ENCODE results near the gene CLASP1. TPM values are rescaled to one million over a fixed set of nuclear protein-coding genes. Genes with fewer than 3 reads are reported as not detected.

Gene CLASP1
- total and polyA plus RNA-seq, 2 experiments from 2014 or later: 16.6 to 56.3 TPM

DNA sequence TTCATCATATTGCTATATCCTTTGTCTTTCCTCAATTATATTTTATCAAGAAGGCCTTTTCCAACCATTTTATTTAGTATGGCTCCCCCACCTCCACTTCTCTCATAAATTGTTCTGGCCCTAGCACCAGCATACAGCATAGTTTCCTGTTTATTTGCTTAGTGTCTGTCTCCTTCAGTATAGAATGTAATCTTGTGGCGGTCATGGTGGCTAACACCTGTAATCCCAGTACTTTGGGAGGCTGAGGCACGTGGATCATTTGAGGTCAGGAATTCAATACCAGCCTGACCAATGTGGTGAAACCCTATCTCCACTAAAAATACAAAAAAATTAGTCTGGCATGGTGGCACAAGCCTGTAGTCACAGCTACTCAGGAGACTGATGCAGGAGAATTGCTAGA, 39.6 kb upstream of the CLASP1 start (continued):
- TF ChIP-seq, protein P1, sequence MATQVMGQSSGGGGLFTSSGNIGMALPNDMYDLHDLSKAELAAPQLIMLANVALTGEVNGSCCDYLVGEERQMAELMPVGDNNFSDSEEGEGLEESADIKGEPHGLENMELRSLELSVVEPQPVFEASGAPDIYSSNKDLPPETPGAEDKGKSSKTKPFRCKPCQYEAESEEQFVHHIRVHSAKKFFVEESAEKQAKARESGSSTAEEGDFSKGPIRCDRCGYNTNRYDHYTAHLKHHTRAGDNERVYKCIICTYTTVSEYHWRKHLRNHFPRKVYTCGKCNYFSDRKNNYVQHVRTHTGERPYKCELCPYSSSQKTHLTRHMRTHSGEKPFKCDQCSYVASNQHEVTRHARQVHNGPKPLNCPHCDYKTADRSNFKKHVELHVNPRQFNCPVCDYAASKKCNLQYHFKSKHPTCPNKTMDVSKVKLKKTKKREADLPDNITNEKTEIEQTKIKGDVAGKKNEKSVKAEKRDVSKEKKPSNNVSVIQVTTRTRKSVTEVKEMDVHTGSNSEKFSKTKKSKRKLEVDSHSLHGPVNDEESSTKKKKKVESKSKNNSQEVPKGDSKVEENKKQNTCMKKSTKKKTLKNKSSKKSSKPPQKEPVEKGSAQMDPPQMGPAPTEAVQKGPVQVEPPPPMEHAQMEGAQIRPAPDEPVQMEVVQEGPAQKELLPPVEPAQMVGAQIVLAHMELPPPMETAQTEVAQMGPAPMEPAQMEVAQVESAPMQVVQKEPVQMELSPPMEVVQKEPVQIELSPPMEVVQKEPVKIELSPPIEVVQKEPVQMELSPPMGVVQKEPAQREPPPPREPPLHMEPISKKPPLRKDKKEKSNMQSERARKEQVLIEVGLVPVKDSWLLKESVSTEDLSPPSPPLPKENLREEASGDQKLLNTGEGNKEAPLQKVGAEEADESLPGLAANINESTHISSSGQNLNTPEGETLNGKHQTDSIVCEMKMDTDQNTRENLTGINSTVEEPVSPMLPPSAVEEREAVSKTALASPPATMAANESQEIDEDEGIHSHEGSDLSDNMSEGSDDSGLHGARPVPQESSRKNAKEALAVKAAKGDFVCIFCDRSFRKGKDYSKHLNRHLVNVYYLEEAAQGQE (IDR thresholded peaks at IDR 0.05; ENCODE audit: unreplicated experiment): no peak
- no peak for TF ChIP-seq STAT1 (IDR thresholded peaks at IDR 0.05; ENCODE audit: unreplicated experiment)

DNA sequence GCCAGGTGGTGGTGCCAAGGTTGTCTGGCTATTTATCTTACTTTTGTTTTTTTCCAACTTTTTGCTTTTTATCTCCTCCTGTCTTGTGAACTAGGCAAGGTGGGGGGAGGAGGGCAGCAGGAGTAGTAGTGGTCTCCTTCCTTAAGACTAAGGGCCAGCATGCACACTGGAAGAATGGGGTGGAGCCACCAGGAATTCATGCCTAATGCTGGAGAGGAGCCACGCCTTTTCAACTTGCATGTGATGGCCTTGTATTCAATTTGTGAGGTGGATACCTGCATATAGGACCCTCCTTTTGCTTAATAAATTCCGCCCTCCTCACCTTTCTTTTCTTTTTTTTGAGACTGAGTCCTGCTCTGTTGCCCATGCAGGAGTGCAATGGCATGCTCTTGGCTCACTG, 37.6 kb upstream of the CLASP1 start:
- H4K20me1 ChIP-seq (replicated peaks; ENCODE audit: insufficient read depth): no peaks in the 10 kb centered on the region
- H3K4me3 ChIP-seq: no peak overlapping the region

More for the DNA sequence above, 37.6 kb upstream of the CLASP1 start:
- Histone ChIP-seq H3K27me3 (ENCODE audit: insufficient read depth) (peaks cover 10% of the 10 kb centered on the region; the same call in 1 of the 2 replicates), H3K9me2 (ENCODE audit: insufficient read depth) (no peaks in the 10 kb centered on the region), H3K4me2 (peak overlapping the region; percentile 21), H3F3A (replicated peaks; ENCODE audit: low read depth) (0 out of 2 replicates have a peak, but pooled peaks cover 6% of the 10 kb centered on the region), H3K36me3 (ENCODE audit: insufficient read depth) (peaks cover 13% of the 10 kb centered on the region; the same call in 1 of the 2 replicates), H3K79me2 (replicated peaks; ENCODE audit: insufficient read depth) (no peaks in the 10 kb centered on the region), H3K4me1 (ENCODE audit: insufficient read depth) (peaks cover 27% of the 10 kb centered on the region), H2AFZ (no peak overlapping the region; the same call in 1 of the 2 replicates), H3K27ac (ENCODE audit: low read depth) (no peak overlapping the region)
- Mint-ChIP-seq H3K4me1 (peaks cover 17% of the 10 kb centered on the region), H3K27me3 (ENCODE audit: insufficient read depth, low read depth, poor library complexity) (peaks cover 18% of the 10 kb centered on the region), H3K36me3 (ENCODE audit: low read depth) (peaks cover 34% of the 10 kb centered on the region), H3K4me3 (no peak overlapping the region), H3K27ac (no peak overlapping the region), H3K9me3 (peaks cover 31% of the 10 kb centered on the region)
- no peak for TF ChIP-seq POLR2AphosphoS5 (IDR thresholded peaks at IDR 0.05; ENCODE audit: low read depth)
- TF ChIP-seq STAT1 (IDR thresholded peaks at IDR 0.05; ENCODE audit: unreplicated experiment): no peak
- TF ChIP-seq JUNB (IDR thresholded peaks at IDR 0.05; ENCODE audit: unreplicated experiment): no peak
- no peak for TF ChIP-seq ZNF462 (CRISPR knock-in tag; IDR thresholded peaks at IDR 0.05)
- no peak for TF ChIP-seq ZNF114 (CRISPR knock-in tag; IDR thresholded peaks at IDR 0.05)
- TF ChIP-seq, protein P1 (IDR thresholded peaks at IDR 0.05; ENCODE audit: unreplicated experiment): no peak
- DNase-seq (ENCODE audit: low spot score) (no peak), ATAC-seq (no peak)
